SK-N-MC (cell line): ENCODE data around the gene ZDHHC5.

ENCODE experiments used
- DNase-seq: peaks from one replicate; pipeline ENCODE4 v3.0.0-alpha.2; 2011; ENCODE audit warnings: low read depth, low spot score
- H3K27ac ChIP-seq: fragments of 200-600 bp; sonication (generic); 2 replicates; pipeline ENCODE4 v1.5.1; 2016; ENCODE audit warnings: mixed run types
- H3K36me3 ChIP-seq: fragments of 200-600 bp; sonication (generic); 2 replicates; pipeline ENCODE4 v1.6.1; 2017; ENCODE audit warnings: antibody characterized with exemption, low read length, mixed read lengths; ENCODE audit not compliant: insufficient read depth
- H3K4me3 ChIP-seq: fragments of 200-600 bp; sonication (generic); 2 replicates; pipeline ENCODE4 v1.5.1; 2016
- H3K9ac ChIP-seq: fragments of 200-600 bp; sonication (generic); 2 replicates; pipeline ENCODE4 v1.8.0; 2017; ENCODE audit warnings: mixed run types, mixed read lengths; ENCODE audit not compliant: insufficient read length
- H3K9me3 ChIP-seq: fragments of 200-600 bp; sonication (generic); 2 replicates; pipeline ENCODE4 v1.6.1; 2017; ENCODE audit warnings: low read depth, mild to moderate bottlenecking, antibody characterized with exemption, low read length, moderate library complexity, mixed read lengths
- EZH2 ChIP-seq: fragments of 200-600 bp; sonication (generic); IDR thresholded peaks from one replicate; pipeline ENCODE4 v1.6.1; 2017; ENCODE audit warnings: antibody characterized with exemption
- FOXP2 ChIP-seq: optimal IDR thresholded peaks from 2 replicates; pipeline ENCODE3; 2011; ENCODE audit warnings: mild to moderate bottlenecking, moderate library complexity; ENCODE audit not compliant: insufficient read depth; ENCODE audit errors: extremely low read length, control extremely low read depth
- POLR2AphosphoS5 ChIP-seq: IDR thresholded peaks from 2 replicates; pipeline ENCODE4 v1.6.1; 2012; ENCODE audit warnings: mild to moderate bottlenecking, low read depth, low read length, borderline replicate concordance

Gene ZDHHC5

DNA sequence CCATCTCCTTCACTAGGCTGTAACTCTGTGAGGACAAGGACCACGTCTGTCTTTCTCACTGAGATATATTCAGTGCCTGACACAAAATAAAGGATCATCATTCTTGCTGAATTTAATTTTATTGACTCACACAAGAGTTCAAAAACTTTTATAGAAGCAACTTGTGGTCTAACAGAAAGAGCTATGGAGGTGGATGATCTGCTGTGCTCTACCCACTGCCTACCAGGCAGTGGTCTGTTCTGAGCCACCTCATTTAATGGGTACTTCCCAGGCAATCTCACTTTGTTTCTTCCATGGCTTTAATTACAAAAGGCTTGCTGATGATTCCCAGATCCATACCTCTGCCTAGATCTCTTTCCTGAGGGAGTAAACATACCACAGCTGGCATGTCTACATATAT, 79.0 kb downstream of the ZDHHC5 start:
- Histone ChIP-seq H3K4me3 (no peak overlapping the region), H3K27ac (no peak overlapping the region), H3K36me3 (peaks cover 29% of the 10 kb centered on the region), H3K9me3 (no peaks in the 10 kb centered on the region), H3K9ac (no peak overlapping the region)
- DNase-seq = no peak
- no peak for TF ChIP-seq FOXP2
- TF ChIP-seq EZH2 = no peak
- no peak for TF ChIP-seq POLR2AphosphoS5
